DOHH2 (cell line): ENCODE results near the gene TSHZ2.

Source experiments
- EZH2phosphoT487 ChIP-seq: fragments of 200-600 bp; sonication (generic); IDR thresholded peaks from 2 replicates; pipeline ENCODE4 v1.6.1; 2017; ENCODE audit warnings: borderline replicate concordance, mild to moderate bottlenecking, antibody characterized with exemption, low read length, moderate library complexity, mixed read lengths
- TF ChIP-seq, protein P1 (sequence below): fragments of 200-600 bp; sonication (generic); IDR thresholded peaks from one replicate; pipeline ENCODE4 v1.5.1; 2014; ENCODE audit warnings: antibody characterized with exemption, mild to moderate bottlenecking, low read depth, low read length; ENCODE audit not compliant: poor library complexity, severe bottlenecking

DNA sequence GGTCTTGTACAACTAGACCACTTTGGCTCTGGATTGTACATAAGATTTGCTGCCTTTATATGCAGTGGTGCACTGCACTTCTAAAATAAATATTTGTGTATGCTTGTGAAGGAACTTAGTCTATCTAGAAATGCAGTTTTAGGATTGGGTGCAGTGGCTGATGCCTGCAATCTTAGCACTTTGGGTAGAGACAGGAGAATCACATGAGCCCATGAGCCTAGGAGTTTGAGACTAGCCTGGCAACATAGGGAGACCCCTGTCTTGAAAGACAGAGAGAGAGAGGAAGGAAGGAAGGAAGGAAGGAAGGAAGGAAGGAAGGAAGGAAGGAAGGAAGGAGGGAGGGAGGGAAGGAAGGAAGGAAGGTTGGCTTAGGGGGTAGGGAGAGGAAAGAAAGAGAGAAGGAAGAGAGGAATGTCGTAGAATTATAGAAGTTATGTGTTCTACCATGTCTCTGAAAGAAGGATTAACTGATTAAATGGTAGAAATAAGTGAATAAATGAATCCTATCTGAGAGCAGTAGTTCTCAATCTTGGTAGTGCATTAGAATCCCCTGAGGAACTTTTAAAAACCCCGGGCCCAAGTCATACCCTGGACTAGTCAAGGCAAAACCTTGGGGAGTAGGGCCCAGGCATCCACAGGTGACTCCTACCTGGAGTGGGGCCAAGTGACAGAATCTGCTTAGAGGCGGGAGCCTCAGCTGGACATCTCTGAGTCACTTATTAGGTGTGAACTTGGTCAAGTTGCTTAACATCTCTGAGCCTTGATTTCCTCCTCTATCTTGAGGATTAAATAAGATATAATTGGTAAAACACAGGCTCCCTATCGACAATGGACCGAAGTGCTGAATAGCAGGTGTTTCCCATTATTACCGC lies 491.2 kb downstream of the TSHZ2 start:
- TF ChIP-seq, protein P1, sequence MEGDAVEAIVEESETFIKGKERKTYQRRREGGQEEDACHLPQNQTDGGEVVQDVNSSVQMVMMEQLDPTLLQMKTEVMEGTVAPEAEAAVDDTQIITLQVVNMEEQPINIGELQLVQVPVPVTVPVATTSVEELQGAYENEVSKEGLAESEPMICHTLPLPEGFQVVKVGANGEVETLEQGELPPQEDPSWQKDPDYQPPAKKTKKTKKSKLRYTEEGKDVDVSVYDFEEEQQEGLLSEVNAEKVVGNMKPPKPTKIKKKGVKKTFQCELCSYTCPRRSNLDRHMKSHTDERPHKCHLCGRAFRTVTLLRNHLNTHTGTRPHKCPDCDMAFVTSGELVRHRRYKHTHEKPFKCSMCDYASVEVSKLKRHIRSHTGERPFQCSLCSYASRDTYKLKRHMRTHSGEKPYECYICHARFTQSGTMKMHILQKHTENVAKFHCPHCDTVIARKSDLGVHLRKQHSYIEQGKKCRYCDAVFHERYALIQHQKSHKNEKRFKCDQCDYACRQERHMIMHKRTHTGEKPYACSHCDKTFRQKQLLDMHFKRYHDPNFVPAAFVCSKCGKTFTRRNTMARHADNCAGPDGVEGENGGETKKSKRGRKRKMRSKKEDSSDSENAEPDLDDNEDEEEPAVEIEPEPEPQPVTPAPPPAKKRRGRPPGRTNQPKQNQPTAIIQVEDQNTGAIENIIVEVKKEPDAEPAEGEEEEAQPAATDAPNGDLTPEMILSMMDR: no peak
- TF ChIP-seq EZH2phosphoT487: no peak
